ENCODE measurements around the gene UVRAG.

UVRAG gene

DNA sequence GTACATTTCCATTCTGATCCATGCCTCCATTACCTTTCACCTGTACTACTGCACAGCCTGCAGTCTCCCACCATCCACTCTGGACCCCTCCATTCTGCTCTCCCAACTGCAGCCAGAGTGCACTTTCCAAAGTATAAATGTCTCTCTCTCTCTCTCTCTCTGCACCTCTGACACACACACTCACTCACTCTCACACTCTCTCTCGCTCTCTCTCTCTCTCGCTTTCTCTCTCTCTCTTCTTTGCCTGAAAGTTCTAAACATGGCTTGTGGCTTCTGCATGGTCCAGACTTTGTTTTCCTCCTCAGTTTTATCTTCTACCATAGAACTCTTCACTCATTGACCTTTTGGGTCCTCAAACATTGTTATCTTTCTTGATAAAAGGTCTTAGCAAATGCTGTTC is 314.7 kb downstream of the UVRAG start:
- DNase-seq, result no peak

DNA sequence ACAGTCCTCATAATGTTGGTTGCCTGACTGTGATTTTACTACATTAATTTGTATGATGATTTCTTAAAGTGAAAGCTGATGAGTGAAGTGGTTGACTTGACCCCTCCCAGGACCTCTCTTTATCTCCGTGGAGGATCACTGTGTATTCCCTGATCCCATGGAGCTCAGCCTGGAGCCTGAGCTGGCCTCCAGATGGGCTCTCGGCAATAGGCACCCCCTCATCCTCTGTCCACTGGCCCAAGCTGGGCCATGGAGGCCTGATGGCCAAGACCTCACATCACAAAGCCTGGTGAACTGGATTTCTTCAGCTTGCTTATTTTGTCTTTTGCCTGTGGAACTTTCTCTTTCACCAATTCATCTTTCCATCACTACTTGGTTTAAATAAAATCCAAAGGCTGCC is 316.1 kb downstream of the UVRAG start:
- DNase-seq, result no peak

DNA sequence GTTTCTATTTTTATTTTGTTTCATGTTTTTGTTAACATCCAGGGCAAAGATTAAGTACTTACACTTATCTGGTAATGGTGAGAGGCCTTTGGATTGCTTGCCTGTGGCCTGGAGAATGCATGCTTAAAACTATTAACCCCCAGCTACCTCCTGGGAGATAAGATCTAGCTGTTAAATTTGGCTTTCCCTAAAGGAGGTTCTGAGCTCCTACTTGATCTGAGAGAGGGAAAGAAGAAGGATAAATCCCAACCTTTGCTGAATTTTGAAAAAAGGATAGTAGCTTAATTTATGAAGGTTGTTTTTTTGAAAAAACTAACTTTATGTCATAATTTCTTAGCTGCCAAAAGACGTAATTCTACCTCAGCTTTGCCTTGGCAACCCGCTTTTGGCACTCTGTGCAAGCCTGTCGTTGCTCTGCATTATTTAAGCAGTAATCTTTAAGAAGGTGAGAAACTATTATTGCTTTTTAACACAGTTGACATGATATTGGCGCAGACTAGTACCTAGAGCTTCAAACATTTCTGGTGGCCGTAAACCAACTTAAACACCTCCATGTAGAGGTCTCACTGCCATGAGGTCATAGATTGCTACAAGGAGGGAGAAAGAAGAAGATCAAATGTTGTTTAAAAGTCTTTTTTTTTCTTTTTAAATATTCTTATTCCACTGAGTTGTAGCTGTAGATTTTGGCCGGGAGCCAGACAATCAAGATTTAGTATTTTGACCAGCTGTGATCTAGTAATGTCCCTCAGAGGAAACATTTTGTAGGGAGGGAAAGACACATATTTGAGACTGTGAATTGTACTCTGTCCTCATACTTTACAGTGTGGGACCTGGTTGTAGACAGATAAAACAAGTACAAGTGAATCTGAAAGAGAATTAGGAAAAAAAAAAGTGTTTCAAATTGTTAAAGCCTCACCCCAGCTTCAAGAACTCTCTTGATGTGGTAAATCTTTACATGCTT is 316.9 kb downstream of the UVRAG start:
- DNase-seq, result no peak

DNA sequence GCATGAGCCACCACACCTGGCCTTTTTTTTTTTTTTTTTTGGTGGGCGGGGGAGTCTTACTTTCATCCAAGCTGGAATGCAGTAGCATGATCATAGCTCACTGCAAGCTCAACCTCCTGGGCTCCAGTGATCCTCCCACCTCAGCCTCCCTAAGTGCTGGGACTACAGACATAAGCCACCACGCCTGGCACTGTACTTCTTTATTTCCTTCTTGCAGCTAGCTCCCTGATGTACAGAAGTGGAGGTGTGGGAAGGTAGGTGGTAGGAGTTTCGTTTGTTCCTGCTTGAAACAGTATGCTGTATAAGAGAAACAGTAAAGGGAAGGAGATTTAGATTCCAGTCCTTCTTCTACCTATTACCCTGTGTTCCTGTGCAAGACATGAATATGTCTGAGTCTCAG is 319.2 kb downstream of the UVRAG start:
- no peak for DNase-seq

DNA sequence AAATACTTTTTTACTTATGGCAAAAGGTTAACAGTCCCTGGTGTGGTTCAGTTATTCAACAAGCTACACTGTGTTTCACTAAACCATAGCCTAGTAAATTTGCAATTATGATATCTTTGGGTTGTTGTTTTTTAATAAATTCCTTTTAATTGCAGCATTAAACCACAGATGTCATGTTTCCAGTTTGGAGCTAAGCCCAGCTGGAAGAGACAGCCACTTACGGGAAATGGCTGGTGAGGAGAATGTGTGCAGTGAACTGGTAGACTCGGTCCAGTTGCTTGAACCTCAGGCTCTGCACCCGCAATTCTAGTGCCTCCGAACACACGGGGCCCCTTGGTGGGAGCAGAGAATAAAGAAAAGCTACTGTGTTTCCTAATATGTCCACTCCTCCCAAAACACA is 320.5 kb downstream of the UVRAG start:
- DNase-seq, result no peak

DNA sequence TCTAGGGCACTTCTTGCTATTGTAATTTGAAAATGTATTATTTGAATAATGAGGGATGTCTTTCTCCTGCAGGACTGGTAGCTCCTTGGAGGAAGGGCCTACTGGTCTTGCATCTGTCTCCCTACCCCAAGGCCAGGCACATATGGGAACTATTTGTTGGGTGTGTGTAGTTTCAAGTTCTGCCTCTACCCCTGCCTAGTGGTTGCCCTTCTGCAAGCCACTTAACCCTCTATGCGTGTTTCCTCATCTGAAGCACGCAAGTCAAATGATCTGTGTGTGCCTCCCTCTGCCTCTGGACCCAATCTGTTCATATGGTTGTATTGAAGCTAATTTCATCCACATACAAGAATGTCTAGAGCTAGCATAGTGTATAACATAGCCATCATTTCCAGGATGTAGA is 324.3 kb downstream of the UVRAG start:
- DNase-seq, result no peak

DNA sequence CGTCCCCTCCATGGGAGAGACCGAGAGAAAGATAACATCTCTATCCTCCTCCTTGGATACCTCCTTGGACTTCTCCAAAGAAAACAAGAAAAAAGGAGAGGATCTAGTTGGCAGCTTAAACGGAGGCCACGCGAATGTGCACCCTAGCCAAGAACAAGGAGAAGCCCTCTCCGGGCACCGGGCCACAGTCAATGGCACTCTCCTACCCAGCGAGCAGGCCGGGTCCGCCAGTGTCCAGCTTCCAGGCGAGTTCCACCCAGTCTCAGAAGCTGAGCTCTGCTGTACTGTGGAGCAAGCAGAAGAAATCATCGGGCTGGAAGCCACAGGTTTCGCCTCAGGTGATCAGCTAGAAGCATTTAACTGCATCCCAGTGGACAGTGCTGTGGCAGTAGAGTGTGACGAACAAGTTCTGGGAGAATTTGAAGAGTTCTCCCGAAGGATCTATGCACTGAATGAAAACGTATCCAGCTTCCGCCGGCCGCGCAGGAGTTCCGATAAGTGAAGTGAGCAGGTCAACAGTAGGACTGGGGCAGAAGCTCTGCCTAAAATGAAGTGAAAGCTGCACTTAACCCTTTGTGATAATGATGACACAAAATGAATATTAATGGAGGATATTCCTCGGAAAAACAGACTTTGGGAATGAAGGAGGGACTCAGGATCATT is 326.0 kb downstream of the UVRAG start:
- no peak for DNase-seq

DNA sequence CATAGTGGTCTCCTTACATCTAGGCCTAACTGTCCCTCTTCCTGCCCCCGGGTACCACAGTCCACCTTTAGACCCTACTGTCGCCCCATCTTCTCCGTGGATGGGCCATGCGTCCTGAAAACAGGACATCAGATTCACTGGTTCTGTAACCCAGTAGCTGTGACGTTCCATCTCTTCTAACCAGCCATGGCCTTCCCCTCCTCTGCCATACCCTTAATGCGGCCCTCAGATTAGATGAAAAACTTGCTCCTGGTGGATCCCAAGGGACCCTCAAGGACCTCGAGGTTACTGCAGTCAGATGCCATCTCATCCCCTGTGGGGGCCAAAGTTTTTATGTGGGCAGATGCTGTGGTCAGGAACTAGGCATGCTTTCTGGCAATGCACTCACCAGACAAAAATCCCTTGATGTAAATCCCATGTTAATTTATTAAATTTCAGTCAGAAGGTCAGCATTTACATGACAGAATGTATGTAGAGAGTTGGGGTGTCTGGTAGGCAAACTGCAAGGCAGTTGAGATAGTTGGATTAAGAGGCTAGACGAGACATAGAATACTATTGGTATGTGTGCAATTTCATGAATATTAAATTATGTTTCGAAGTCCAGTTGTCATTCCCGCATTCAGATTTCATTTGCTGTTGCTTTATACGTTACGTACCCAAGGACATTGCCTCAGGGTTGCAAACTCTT is 327.0 kb downstream of the UVRAG start:
- DNase-seq, result no peak

DNA sequence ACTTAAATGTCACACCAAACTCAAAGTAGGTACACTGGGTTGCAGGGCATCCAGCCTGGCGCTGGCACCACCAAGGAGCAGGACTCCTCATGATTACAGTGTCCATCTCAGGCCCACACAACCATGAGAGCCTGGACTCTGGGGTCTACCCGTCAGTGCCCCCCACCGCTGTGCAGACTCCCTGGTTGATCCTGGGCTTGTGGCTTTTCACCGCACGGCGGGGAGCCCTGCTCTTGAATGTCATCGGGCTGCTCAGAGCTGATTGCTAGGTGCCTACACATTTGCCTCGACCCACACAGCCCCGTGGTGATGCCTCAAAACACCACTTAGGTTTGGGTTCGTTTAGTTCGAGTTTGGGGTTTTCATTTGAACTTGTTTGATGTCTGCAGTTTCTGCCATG is 328.3 kb downstream of the UVRAG start:
- no peak for DNase-seq

DNA sequence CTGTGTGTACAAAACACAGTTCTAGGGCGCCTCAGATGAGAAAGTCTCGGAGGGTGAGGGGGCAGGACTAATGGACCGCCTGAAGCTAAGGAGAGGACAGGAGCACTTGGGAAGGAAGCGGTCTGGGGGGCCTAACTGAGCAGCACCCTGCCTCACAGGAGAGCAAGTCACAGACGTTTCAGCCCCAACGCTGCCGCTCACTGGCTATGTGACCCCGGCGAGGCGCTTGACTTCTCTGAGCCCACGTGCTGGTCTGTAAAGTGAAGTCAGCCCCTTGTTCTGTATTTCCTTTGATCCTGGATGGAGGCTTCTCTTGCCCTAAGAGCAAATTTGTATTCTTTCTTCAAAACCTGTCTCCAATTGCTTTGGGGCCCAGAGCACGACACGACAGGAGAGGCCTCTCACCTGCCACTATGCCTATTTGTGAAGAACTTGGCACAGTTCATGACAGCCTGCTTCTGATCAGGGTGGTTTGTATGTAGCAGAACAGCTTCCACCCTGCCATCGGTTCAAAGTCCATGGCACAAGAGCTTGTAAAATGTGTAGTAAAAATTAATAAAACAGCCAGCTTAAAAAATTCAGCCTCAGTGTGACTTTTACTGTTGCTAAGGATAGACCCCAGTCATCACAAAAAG is 332.2 kb downstream of the UVRAG start:
- no peak for DNase-seq

DNA sequence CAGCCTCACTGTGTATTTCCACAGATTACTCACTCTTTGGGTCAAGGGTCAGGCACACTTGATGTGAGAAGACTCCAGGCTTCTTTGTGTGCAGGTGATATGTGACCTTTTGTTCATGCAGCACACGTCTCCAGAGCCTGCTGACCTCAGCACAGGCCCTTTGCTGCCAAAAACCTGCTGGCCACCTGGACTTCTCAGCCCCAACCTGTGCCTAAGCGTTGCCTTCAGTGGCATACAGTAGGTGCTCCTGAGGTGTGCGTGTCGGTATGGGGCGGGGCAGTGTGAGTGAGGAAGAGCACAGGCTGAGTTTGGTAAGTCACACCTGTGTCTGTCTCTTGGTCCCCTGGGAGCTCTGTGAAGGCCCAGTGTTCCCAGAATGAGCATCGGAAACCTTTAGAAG is 333.2 kb downstream of the UVRAG start:
- DNase-seq, result no peak

DNA sequence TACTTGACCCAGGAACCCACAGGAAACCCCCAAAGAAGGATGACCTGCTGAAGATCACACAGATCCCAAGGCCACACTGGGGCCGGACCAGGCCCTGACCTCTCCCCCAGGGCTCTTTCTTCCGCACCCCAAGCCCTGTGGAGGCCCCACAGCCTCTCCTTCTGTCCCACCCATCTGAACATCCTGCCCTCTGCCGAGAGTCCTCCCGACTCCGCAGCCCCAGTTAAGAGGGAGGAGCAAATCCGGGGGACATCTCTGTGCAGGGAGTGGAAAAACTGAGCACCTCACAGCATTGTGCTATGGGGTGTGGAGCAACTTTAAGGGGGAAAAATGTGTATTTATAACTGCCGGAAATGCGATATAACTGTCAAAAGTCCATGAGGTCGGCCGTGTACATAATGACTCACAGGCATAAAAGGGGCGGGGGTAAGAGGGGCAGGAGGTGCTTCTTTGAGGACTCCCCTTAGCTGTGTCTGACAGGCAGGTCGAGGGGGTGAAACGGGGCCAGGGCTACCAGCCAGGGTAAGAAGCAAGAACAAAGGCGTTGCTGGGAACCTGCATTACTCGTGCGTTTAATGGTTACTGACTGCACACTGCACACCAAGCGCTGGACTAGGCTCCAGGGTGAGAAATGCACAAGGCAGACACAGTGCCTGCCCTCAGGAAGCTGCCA is 334.1 kb downstream of the UVRAG start:
- no peak for DNase-seq

DNA sequence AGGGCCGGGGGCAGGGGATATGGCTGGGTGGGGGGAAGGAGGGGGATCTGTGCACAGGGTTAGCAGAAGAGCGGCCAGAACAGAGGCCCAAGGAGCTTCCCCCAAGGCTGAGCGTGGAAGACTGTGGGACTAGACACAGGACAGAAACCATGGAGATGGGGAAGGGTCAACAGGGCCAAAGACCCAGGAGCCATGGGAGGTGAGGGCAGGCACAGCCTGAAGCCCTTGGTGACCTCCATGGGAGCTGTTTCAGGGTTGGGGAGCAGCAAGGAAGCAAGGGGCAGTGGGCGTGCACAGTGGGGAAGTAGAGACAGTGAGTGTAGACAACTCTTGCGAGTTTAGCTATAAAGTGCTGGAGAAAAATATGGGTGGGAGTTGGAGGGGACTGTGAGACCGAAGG is 334.7 kb downstream of the UVRAG start:
- DNase-seq, result no peak

DNA sequence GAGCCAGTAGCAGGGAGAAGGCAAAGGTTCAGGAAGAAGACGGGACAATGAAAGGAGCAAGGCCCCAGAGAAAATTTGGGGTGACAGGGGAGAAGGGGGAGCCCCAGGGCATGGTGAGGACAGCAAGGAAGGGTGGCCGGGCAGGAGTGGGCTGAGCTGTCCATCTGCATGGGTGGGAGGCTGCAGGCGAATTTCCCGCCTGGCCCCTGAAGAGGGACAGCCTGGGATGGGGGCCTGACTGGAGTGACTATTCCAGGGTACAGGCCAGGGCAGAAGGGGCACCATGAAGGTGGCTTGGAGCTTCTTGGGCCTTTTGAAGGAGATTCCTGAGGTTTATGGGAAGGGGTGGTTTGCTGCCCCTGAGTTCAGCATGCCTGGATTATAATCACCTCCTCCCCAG is 335.1 kb downstream of the UVRAG start:
- DNase-seq, result no peak

DNA sequence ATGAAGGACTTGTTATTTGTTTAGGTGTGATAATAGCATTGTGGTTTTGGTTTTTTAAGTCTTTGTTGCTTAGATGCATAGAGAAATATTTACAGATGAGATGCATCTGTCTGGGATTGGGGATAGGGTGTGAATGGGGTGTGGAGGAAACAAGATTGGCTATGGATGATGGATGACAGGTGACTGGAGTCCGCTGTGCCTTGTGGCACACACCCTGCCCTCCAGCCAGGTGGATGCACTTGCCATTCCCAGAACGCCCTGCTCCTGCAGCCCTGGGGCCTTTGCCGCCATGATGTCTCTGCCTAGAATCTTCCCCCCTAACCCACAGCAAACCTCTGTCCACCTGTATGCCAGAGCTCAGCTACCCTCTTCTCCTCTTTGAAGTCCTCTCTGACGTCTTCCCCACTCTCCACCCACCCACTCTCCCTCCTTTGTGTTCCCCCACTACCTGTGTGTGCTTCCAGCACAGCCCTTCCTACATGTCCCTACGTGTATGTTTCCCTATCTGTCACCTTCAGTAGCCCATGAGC is 336.6 kb downstream of the UVRAG start:
- DNase-seq, result no peak

DNA sequence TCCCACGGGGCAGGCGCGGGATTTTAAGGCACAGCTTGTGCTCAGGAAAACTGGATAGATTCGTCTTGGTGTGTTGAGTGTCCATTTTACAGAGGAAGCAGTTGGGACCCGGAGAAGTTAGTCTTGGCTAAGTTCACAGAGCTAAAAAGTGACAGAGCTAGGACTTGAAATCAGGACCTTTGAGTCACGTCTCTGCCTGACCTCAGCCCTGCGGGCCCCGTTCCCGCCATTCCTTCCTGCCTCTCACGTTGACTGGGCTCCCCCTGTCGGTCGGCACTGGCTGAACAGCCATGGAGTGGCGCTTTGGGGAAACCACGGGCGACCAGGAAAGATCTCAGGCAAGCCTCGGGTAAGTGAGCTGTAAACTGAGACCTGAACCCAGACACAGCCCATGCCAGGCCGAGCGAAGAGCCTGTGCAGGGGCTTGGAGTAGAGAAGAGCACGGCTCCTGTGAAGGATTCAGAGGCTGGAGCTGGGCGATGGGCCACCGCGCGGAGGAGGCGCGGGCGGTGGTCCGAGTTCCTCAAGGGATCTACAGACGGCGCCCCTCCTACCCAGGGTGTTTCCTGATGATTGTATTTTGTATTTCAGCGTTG is 337.2 kb downstream of the UVRAG start:
- DNase-seq, result peak; percentile 80

DNA sequence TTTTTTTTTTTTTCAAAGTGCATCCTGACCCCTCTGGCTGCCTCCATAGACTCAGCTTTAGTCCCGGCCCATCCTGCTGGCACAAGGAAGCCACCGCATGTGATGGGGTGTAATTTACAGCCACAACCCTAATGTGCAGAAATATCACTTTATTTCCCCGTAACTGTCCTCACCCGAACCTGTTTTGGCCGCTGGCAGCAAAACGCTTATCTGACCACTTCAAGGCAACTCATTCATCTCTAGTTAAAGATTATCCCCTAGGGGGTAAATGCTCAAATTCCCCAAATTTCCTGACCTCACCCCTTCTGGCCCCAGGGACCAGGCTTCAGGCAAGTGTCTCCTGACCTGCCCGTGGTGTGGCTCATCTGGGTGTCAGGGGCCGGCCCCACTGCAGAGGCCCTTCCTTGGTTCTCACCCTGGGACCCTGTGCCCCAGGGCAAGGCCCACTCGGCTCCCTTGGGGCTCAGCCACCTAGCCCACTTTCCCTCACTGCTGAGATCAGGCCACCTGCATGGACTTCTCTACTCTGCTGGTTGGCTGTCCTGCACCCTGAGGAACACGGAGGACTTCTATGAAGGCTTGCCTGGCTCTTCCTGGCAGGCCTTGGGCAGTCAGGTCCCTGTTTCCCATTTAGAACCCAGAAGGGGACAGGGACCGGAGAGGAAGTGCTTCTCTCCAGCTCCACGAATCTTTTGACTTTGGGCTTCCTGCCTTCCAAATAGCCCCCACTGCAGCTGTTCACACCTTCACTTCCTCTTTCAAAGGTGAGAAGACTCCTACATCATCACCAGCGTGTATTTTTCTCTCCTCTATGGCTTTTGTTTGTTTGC is 337.9 kb downstream of the UVRAG start:
- peak; percentile 33 for DNase-seq

DNA sequence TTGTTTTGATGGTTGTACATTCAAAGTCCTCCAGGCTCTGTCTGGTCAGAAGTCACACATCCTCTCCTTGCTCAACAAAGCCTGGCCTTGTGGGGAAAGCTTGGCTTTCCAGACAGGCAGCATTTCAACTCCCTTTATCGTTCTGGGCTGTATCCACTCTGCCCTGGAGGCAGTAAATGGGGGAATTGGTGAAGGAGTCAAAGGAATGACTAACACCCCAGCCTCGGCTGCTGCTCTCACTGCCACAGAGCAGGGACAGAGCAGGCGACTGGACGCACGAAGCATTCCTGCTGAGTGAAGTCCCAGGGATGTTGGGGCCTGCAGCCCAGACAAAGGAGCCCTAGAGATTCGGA is 338.5 kb downstream of the UVRAG start:
- no peak for DNase-seq

DNA sequence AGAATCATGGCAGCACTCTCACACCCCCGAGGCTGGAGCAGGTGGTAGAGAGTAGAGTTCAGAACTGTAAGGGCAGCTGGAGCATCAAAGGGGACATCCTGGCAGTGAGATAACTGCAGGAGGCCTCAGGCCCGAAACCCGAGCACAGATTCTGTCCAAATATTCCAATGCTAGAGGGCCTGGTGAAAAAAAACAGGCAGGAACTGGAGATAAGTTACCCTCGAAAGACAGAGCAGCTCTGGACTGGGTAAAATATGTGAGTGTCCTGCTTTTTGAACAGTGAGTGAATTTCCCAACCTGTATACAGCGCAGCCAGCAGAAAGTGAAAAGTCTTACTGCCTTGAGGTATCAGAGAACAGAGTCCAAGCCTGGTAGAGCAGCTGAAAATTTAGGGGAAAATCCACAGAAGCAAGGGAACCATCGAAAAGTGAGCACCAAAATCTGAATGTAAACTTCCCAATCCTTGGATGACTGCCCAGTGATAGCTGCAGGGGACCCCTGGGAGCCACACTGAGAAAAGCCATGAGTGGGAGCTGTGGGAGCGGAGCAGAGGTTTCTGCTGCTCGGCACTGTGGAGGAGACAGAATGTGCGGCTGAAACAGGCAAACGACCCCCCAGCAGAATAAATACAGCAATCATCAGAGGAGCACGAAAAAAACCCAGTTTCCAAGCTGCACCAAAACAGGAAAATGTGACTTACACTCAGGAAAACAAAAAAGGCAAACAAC is 340.7 kb downstream of the UVRAG start:
- no peak for DNase-seq

DNA sequence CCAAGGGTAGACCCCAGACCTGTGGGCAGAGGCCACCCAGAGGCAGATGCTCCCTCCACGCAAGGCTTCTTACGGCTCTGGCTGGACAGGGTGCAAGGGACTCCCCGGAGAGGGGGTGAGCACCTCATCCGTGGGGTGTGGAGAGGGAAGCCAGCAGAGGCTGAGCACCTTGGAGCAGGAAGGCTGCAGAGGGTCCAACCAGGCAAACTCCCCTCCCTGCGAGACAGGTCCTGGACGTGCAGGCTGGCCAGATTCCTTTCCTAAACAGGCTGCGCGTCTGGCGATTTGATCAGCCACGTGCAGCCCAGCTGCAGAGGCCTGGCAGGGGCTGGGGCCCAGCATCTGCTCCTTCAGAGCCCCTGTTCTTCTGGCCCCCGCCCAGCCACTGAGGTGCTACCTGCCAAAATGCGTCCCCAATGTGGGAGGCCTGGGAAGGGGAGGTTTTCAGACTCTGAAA is 342.0 kb downstream of the UVRAG start:
- no peak for DNase-seq

All from CD4-positive, alpha-beta T cell treated with Interleukin-10 for 1 hour (primary cell).